Brain microvascular endothelial cell (primary cell): ENCODE measurements around the gene HOPX.

Experiments used
- DNase-seq: peaks from one replicate; pipeline ENCODE4 v3.0.0-alpha.2; 2020
- H3K27ac ChIP-seq: fragments of 250-450 bp; sonication (Bioruptor Pico); 2 replicates; pipeline ENCODE4 v1.5.1; 2020; ENCODE audit warnings: mild to moderate bottlenecking, moderate library complexity
- H3K27me3 ChIP-seq: fragments of 250-450 bp; sonication (Bioruptor Pico); replicated peaks from 2 replicates; pipeline ENCODE4 v1.5.1; 2020; ENCODE audit warnings: mild to moderate bottlenecking
- H3K36me3 ChIP-seq: fragments of 250-450 bp; sonication (Bioruptor Pico); replicated peaks from 2 replicates; pipeline ENCODE4 v1.5.1; 2020; ENCODE audit warnings: mild to moderate bottlenecking
- H3K4me3 ChIP-seq: 2 replicates; pipeline ENCODE4 v1.5.1; 2011; ENCODE audit warnings: low read depth, mild to moderate bottlenecking, control low read depth, low read length, moderate library complexity
- in situ Hi-C: cut with HindIII; loops from 2 replicates; pipeline ENCODE4 v1.10.0; 2017; ENCODE audit warnings: low sequenced_read_pairs, low pct_ligation_motif_present
- TF ChIP-seq, protein P1 (sequence below): IDR thresholded peaks from 2 replicates; pipeline ENCODE4 v1.5.1; 2011; ENCODE audit warnings: low read depth, mild to moderate bottlenecking, moderate library complexity, low read length, control low read depth, inconsistent platforms; ENCODE audit errors: missing control alignments

The HOPX gene

DNA sequence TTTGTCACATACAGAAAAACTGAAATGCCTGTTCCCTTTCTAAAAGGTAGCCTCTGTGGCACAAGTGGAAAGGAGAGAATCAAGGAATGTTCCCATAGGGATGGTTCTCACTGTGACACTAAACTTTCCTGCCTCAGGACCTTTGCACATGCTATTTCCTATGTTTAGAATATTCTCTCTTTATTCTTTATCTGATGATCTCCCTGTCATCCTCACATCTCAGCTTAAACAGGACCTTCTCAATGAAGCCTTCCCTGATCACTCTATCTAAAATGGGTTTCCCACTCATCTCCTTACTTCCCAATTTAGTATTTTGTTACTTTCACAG, 32.3 kb downstream of the HOPX start:
- in situ Hi-C loops = no loop called here
- no peak overlapping the region for H3K27ac ChIP-seq

DNA sequence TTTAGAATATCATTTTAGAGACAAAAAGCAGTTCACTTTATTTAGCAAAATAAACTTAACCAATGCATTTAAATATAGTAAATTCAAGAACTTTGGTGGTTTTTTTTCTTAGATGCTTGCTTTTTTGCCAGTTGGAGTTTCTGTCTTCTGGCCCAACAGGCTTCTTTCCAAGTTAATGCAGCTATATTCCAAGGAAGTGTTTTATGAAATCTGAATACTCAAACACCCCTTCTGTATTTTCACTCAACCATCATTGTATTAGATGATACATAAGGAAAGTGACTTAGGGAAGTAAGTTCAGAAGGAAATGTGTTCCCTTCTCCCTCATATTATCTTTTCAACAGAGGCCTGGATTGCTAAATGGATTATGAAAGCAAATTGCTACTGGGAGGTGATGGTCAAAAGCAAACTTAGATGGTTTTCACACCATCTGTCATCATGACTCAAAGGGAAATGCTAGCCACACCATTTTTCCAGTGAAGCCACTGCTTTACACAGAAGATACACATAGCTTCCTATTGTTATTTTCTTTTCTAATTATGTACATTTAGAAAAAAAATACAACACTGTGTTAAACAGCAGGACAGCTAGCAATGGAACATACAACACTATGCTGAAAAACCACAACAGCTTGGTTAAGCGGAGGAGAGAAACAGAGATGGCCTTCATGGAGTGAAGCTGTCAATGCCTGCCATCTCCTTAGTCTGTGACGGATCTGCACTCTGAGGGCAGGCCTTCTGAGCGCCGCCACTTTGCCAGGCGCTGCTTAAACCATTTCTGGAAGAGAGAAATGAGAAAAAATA, 32.9 kb downstream of the HOPX start:
- Histone ChIP-seq H3K4me3 (no peak overlapping the region), H3K27ac (no peak overlapping the region), H3K27me3 (no peaks in the 10 kb centered on the region), H3K36me3 (no peaks in the 10 kb centered on the region)
- DNase-seq = no peak
- TF ChIP-seq, protein P1, sequence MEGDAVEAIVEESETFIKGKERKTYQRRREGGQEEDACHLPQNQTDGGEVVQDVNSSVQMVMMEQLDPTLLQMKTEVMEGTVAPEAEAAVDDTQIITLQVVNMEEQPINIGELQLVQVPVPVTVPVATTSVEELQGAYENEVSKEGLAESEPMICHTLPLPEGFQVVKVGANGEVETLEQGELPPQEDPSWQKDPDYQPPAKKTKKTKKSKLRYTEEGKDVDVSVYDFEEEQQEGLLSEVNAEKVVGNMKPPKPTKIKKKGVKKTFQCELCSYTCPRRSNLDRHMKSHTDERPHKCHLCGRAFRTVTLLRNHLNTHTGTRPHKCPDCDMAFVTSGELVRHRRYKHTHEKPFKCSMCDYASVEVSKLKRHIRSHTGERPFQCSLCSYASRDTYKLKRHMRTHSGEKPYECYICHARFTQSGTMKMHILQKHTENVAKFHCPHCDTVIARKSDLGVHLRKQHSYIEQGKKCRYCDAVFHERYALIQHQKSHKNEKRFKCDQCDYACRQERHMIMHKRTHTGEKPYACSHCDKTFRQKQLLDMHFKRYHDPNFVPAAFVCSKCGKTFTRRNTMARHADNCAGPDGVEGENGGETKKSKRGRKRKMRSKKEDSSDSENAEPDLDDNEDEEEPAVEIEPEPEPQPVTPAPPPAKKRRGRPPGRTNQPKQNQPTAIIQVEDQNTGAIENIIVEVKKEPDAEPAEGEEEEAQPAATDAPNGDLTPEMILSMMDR = no peak
- in situ Hi-C loops = no loop called here

More for the DNA sequence above, 32.3 kb downstream of the HOPX start:
- no peaks in the 10 kb centered on the region for H3K36me3 ChIP-seq
- no peaks in the 10 kb centered on the region for H3K27me3 ChIP-seq
- TF ChIP-seq, protein P1 = no peak
- no peak for DNase-seq
- no peak overlapping the region for H3K4me3 ChIP-seq

DNA sequence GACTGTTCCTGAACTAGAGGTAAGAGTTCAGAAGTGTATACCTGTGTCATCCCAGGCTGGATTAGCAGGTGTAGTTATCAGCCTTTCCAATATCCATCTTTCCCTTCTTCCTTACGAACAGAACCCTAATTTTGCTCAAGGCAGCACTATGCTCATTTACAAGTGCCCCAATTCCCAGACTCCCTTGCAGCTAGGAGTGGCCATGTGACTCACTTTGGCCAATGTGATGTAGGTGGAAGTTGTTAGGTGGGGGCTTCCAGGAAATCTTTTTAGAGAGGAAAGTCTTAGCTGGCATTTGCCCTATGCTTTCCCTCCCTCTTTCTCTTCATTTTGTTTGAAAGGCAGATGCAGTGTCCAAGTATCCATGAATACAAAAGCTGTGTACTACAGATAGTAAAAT, 34.8 kb downstream of the HOPX start:
- Histone ChIP-seq H3K27me3 (no peaks in the 10 kb centered on the region), H3K27ac (no peak overlapping the region), H3K4me3 (no peak overlapping the region), H3K36me3 (no peaks in the 10 kb centered on the region)
- in situ Hi-C loops = no loop called here
- TF ChIP-seq, protein P1 = no peak
- DNase-seq = no peak

DNA sequence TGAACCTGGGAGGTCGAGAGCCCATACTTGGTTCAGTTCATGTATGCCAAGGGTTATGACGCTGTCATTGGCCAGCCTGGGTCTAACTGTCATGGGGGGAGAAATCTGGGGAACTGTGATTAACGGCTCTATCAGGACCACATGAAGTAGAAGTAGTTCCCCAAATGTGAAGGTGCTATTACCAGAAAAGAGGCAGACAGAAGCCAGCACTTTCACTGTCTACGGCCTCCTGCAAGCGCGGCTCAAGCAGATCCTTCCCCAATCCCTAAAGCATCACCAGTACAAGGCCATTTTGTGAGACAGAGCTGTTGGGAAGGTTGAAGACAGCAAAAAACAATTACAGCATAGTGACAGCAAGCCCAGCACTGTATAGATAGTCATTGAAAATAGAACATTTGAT, 37.5 kb downstream of the HOPX start:
- in situ Hi-C loops = no loop called here
- Histone ChIP-seq H3K27me3 (no peaks in the 10 kb centered on the region), H3K36me3 (no peaks in the 10 kb centered on the region), H3K27ac (no peak overlapping the region), H3K4me3 (no peak overlapping the region)
- DNase-seq = no peak
- TF ChIP-seq, protein P1 = no peak

DNA sequence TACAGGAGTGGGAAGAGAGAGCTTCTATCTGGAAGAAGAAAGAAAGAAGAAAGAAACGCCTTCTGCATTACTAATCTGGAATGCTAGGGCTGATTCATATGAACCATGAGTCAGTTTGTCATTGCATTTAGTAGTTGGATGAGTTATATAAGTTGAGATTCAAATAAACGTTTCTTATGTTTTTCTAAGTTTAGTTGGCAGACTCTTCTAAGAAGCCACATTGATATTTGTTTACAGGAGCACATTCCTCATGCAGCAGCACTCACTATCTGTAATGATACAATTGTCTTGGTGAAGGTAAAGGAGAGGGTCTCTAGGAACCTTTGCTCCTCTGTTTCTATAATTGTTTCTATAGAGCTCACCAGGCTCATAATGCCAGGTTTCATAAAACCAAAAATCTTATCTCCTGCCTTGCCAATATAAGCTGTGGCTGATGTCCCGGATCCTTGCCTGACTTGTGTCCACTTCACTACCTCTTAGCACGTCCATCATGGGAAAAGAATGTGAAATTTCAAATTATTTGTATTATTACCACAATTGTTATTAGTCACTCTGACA, 39.5 kb downstream of the HOPX start:
- H3K4me3 ChIP-seq = no peak overlapping the region
- in situ Hi-C loops = no loop called here
- peak overlapping the region; percentile 90 for H3K27ac ChIP-seq
- TF ChIP-seq, protein P1 = peak; percentile 17
- H3K27me3 ChIP-seq = no peaks in the 10 kb centered on the region
- no peaks in the 10 kb centered on the region for H3K36me3 ChIP-seq
- peak; percentile 81 for DNase-seq
